GM12864 (cell line): ENCODE measurements around the gene PRX.

Source experiments
- DNase-seq: peaks from one replicate; pipeline ENCODE4 v3.0.0-alpha.2; 2011; ENCODE audit warnings: low read depth
- H3K4me3 ChIP-seq: 2 replicates; pipeline ENCODE4 v1.5.1; 2011; ENCODE audit warnings: mild to moderate bottlenecking, low read depth, low read length, control low read depth
- TF ChIP-seq, protein P1 (sequence below): IDR thresholded peaks from 2 replicates; pipeline ENCODE4 v1.5.1; 2011; ENCODE audit warnings: low read depth, mild to moderate bottlenecking, moderate library complexity, low read length, control low read depth, inconsistent platforms; ENCODE audit errors: missing control alignments

The PRX gene

DNA sequence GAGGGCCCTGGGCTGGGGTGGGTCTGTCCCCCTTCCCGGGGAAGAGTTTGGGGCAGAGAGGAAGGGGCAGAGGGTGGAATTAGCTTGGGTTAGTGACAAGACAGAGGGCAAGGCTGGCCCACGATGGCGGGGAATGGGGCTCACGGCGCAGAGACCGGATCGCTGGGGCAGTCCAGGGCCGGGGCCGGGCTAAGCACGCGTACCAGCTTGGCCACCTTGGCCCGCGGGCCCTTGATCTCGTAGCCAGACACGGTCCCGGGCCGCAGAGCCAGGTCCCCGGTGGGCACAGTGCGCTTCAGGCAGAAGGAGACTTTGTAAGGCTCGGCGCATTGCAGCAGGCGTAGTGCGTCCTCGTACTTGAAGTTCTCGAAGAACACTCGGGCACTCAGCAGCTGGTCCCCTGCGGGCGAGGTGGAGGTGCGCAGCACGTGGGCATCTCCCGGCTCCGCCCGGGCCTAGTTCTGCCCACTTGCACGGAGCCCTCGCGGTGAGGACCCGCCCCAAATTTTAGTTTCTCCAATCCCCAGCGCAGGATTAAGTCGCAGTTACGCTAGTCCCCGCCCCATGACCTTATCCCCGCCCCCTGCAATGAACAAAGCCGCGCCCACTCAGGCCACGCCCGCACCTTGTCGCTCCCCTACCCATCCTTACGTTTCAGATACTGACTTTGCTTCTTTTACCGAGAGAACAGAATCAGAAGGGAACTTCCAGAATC, 14.6 kb downstream of the PRX start:
- H3K4me3 ChIP-seq = no peak overlapping the region
- TF ChIP-seq, protein P1, sequence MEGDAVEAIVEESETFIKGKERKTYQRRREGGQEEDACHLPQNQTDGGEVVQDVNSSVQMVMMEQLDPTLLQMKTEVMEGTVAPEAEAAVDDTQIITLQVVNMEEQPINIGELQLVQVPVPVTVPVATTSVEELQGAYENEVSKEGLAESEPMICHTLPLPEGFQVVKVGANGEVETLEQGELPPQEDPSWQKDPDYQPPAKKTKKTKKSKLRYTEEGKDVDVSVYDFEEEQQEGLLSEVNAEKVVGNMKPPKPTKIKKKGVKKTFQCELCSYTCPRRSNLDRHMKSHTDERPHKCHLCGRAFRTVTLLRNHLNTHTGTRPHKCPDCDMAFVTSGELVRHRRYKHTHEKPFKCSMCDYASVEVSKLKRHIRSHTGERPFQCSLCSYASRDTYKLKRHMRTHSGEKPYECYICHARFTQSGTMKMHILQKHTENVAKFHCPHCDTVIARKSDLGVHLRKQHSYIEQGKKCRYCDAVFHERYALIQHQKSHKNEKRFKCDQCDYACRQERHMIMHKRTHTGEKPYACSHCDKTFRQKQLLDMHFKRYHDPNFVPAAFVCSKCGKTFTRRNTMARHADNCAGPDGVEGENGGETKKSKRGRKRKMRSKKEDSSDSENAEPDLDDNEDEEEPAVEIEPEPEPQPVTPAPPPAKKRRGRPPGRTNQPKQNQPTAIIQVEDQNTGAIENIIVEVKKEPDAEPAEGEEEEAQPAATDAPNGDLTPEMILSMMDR = no peak
- no peak for DNase-seq

DNA sequence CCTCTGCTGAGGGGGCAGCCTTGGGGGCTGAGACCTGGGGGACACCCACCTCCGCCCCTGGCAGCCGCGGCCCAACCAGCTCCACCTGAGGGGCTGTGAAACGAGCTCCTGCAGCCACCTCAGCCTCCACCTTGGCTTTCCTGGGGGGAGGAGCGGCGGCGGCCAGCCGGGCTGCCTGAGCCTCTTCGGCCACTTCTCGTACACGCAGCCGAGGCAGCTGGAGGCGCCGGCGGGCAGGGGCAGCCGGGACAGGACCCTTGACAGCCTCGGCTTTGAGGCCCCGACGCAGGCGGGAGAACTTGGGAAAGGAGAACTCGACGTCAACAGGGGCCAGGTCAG, 15.6 kb downstream of the PRX start:
- TF ChIP-seq, protein P1 = no peak
- H3K4me3 ChIP-seq = no peak overlapping the region
- DNase-seq = no peak

DNA sequence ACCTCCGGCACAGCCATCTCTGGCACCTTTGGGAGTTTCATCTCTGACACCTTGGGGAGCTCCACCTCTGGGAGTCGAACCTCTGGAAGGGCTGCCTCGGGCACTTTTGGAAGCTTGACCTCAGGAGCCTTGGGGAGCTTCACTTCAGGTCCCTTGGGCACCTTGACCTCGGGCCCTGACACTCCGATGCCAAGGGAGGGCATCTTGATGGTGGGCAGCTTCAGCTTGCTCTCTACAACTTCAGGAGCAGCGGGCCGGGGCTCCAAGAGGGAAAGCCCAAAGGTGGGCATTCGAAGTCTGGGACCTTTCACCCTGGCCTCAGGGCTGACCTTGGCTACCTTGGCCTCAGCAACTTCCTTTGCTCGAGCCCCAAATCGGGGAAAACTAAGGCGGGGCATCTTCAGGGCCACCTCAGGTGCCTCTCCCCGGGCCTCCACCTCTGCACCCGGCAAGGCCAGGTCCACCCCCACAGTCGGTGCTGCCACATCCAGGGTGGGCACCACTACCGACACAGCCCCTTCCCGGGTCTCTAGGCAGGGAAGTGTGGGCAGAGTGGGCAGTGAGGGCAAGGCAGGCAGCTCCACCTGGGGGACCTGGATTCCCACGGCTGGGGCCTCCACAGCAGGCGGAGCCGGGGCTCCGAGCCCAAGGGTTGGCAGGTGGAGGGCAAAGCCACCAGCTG, 16.2 kb downstream of the PRX start:
- no peak for DNase-seq
- TF ChIP-seq, protein P1 = no peak

GRCh38 chr19:40395956-40396355, 17.2 kb downstream of the PRX start:
- no peak overlapping the region for H3K4me3 ChIP-seq
- TF ChIP-seq, protein P1 = no peak
- DNase-seq = no peak

More for the DNA sequence above, 16.2 kb downstream of the PRX start:
- H3K4me3 ChIP-seq = no peak overlapping the region

DNA sequence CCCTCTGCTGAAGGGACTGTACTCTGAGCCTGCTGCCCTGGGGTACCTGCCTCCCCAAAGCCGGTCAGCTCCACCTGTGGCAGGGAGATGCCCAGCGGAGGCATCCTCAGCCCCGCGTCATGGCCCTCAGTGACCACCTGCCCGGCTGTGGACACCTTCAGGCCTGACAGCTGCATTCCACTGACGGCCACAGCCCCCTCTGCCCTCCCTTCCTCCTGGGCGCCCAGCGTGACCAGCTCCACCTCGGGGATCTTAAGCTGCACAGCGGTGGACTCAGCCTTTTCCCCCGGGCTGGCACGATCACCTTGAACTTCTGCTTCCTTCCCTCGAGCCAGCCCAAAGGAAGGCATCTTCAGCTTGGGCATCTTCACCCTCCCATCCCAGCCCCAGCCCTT, 18.4 kb downstream of the PRX start:
- TF ChIP-seq, protein P1 = no peak
- DNase-seq = no peak
- no peak overlapping the region for H3K4me3 ChIP-seq

DNA sequence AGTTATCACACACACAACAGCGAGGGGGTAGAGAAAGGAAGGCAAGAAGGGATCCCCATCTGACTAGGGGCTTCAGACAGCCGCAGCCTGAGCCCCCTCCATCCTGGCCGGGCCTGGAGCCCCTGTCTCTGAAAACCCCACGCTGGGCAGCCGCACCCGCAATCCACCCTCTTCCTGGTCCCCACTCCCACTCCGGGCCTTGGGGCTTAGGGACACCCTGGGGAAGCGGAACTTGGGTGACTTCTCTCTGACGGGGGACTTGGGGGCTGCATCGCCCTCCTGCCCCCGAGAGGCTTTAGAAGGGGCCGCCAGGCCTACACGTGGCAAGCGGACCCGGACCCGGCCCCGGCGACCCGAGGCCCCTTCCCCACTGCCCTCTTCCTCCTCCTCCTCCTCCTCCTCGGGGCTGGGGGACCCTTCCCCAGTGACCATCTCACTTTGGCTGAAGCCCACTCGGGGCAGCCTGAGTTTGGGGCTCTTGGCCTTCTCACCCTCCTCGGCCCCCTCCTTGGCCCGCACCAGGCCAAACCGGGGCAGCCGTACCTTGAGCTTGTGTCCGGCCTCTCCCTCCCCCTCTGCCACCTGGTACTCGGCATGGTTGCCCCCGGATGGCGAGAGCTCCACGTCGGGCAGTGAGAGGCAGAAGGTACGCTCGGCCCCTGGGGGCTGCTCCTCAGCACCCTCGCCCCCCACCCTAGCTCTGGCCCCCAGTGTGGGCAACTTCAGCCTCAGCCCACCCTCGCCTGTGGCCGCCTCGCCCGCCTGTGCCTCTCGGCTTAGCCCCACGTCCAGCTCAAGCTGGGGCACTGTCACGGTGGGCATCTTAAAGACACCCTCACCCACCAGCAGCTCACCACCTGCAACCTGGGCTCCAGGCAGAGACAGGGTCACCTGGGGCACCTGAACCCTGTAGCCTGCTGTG, 19.0 kb downstream of the PRX start:
- TF ChIP-seq, protein P1 = no peak
- DNase-seq = no peak
- H3K4me3 ChIP-seq = no peak overlapping the region
